Right lobe of liver (tissue), 6 donors: ENCODE measurements around the gene NAXE. TPM values are rescaled to one million over a fixed set of nuclear protein-coding genes. Genes with fewer than 3 reads are reported as not detected.

Source experiments
- ATAC-seq, 4 donors: fragments of 200-7000 bp; cut with Tn5 transposase; one replicate each; pipeline ENCODE4 v1.9.1; 2020; ENCODE audit warnings: mild to moderate bottlenecking in 4 of 4, moderate library complexity in 4 of 4
- DNase-seq, 3 donors: peaks; one replicate each; pipeline ENCODE4 v3.0.0-alpha.2; 2020
- H3K27ac ChIP-seq, 3 donors: fragments of 200-600 bp; one replicate each; pipeline ENCODE4 v1.8.0; 2022
- H3K27me3 ChIP-seq, 2 donors: fragments of 200-600 bp; one replicate each; pipeline ENCODE4 v1.8.0; 2022
- H3K36me3 ChIP-seq, 4 donors: fragments of 200-600 bp; sonication (generic) in 1 of 4; one replicate each; pipeline versions ENCODE4 v1.5.1 to v1.8.0; 2017 to 2022; ENCODE audit warnings: control low read depth in 1 of 4
- H3K4me1 ChIP-seq, 4 donors: fragments of 200-600 bp; sonication (generic) in 1 of 4; one replicate each; pipeline versions ENCODE4 v1.5.1 to v1.8.0; 2017 to 2022; ENCODE audit warnings: control low read depth in 1 of 4
- H3K4me3 ChIP-seq, 3 donors: fragments of 200-600 bp; one replicate each; pipeline ENCODE4 v1.8.0; 2022
- H3K9me3 ChIP-seq, 4 donors: fragments of 200-600 bp; sonication (generic) in 1 of 4; one replicate each; pipeline versions ENCODE4 v1.5.1 to v1.8.0; 2017 to 2022; ENCODE audit warnings: control low read depth in 1 of 4
- POLR2A ChIP-seq: fragments of 450-650 bp; IDR thresholded peaks from one replicate; pipeline ENCODE4 v1.6.1; 2017; ENCODE audit warnings: antibody characterized with exemption, mild to moderate bottlenecking
- WGBS: methylation state at CpG from one replicate; pipeline ENCODE4 v1.1.6; 2018; ENCODE audit warnings: low coverage, low lambda C conversion rate; ENCODE audit not compliant: insufficient coverage; ENCODE audit errors: missing lambda C conversion rate; 5-methylcytosine and 5-hydroxymethylcytosine counted together
- intact Hi-C, 2 donors: fragments of 100-400 bp; cut with DNase I; formaldehyde crosslinking; loops; one replicate each; pipeline versions ENCODE4 v1.11.2 to v1.14.1; 2022
- total RNA-seq, 6 experiments: library from RNA; depleted of rRNA in 2 of 6; stranded (reverse); fragments of >200 nt in 2 of 6; fragmentation: NEBNext Ultra II Directional in 3 of 6; extraction: Animal tissue kit (Norgen Biotek cat#: 25700) in 3 of 6; gene quantifications; one replicate each; pipeline versions ENCODE4 v1.1.0 to v1.2.4, GENCODE V29; 2016 to 2023
- TF ChIP-seq, protein P1 (sequence below), 4 donors: fragments of 200-600 bp in 3 of 4; fragments of 450-650 bp in 1 of 4; IDR thresholded peaks; one replicate each; pipeline versions ENCODE4 v1.5.1 to v1.8.0; 2016 to 2022; ENCODE audit warnings: antibody characterized with exemption in 4 of 4, mild to moderate bottlenecking in 2 of 4
- donor health status: DM: no; HTN: yes; CAD: no.
- donor health status: DM: no; HTN: no; CAD: no.
- donor health status: DM: no; HTN: no; CAD: no.
- donor health status: DM: no; HTN: yes; CAD: no.
- donor health status: DM: no; HTN: yes; CAD: no.

The NAXE gene
- total RNA-seq, 6 experiments from 2014 or later: 37.7 to 72.3 (median 49.4) TPM

DNA sequence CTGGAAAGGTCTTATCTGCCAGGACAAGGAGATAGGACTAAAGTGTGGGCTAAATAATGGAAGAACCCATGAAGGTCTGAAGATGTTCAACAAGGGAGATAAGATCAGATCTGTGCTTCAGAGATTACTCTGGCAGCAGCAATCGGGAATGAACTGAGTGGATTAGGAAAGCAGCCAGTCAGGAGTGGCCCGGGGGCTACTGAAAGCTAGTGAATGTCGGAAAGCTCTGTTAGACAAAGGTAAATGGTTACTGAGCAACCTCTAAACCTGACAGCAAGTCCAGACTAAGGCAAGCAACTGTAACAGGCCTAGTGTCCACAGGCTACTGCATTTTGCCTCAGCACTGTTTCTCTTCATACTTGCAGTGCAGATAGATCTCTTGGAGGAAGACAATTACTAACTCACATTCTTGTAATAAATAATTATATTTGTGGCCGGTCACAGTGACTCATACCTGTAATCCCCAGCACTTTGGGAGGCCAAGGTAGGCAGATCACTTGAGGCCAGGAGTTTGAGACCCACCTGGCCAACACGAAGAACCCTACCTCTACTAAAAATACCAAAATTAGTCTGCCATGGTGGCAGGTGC is 31.7 kb upstream of the NAXE start:
- no peaks in the 10 kb centered on the region for H3K4me1 ChIP-seq
- DNase-seq (no peak), ATAC-seq (no peak)
- TF ChIP-seq, protein P1, sequence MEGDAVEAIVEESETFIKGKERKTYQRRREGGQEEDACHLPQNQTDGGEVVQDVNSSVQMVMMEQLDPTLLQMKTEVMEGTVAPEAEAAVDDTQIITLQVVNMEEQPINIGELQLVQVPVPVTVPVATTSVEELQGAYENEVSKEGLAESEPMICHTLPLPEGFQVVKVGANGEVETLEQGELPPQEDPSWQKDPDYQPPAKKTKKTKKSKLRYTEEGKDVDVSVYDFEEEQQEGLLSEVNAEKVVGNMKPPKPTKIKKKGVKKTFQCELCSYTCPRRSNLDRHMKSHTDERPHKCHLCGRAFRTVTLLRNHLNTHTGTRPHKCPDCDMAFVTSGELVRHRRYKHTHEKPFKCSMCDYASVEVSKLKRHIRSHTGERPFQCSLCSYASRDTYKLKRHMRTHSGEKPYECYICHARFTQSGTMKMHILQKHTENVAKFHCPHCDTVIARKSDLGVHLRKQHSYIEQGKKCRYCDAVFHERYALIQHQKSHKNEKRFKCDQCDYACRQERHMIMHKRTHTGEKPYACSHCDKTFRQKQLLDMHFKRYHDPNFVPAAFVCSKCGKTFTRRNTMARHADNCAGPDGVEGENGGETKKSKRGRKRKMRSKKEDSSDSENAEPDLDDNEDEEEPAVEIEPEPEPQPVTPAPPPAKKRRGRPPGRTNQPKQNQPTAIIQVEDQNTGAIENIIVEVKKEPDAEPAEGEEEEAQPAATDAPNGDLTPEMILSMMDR (IDR thresholded peaks at IDR 0.05): no peak
- TF ChIP-seq POLR2A: no peak
- no peaks in the 10 kb centered on the region for H3K36me3 ChIP-seq
- no peaks in the 10 kb centered on the region for H3K27me3 ChIP-seq
- intact Hi-C loops: no loop called here
- no peaks in the 10 kb centered on the region for H3K9me3 ChIP-seq
- no peak overlapping the region for H3K4me3 ChIP-seq
- no peak overlapping the region for H3K27ac ChIP-seq
- WGBS: 75% methylated on average over 5 of the region's 5 CpGs

DNA sequence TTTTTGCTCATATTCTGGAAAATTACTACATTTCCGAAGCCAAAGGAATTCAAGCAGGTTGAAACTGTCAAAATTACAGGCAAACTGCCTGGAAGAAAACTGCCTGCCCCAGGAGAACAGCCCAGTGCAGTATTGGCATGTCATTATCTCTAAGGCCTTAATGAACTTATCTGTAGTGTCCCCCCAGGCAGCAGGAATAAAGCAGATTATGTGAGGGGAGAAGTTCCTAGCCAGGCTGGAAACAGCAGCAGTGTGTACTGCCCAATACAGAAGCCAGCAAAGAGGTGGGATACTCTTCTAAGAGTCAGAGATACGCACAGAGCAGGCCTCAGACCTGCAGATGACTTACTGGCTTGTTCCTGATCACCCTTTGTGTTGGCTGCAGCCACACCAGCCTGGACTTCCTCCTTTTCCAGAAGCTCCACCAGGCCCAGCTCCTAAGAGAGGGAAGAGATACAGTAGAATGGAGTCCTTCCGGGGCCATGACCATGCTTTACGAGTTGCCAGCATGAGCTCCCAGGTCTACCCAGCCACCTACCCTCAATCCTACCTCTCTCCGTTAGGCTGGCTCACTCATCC is 30.9 kb upstream of the NAXE start:
- no peak for ATAC-seq

GRCh38 chr1:156565519-156565918 is 26.1 kb upstream of the NAXE start:
- 89% methylated on average over 2 of the region's 2 CpGs for WGBS
- ATAC-seq: no peak
- no peaks in the 10 kb centered on the region for H3K36me3 ChIP-seq
- no peaks in the 10 kb centered on the region for H3K27me3 ChIP-seq
- no peak overlapping the region for H3K4me3 ChIP-seq
- DNase-seq: no peak
- TF ChIP-seq, protein P1 (IDR thresholded peaks at IDR 0.05): no peak
- no peak for TF ChIP-seq POLR2A
- intact Hi-C loops: no loop called here
- no peaks in the 10 kb centered on the region for H3K9me3 ChIP-seq
- no peaks in the 10 kb centered on the region for H3K4me1 ChIP-seq
- H3K27ac ChIP-seq: no peak overlapping the region

More for the DNA sequence above, 30.9 kb upstream of the NAXE start:
- 67% methylated on average over 3 of the region's 5 CpGs for WGBS
- intact Hi-C loops: no loop called here
- TF ChIP-seq, protein P1 (IDR thresholded peaks at IDR 0.05): no peak
- TF ChIP-seq POLR2A: no peak
- Histone ChIP-seq H3K4me1 (no peaks in the 10 kb centered on the region), H3K9me3 (no peaks in the 10 kb centered on the region), H3K27ac (no peak overlapping the region), H3K36me3 (no peaks in the 10 kb centered on the region), H3K27me3 (no peaks in the 10 kb centered on the region), H3K4me3 (no peak overlapping the region)
- DNase-seq: no peak

DNA sequence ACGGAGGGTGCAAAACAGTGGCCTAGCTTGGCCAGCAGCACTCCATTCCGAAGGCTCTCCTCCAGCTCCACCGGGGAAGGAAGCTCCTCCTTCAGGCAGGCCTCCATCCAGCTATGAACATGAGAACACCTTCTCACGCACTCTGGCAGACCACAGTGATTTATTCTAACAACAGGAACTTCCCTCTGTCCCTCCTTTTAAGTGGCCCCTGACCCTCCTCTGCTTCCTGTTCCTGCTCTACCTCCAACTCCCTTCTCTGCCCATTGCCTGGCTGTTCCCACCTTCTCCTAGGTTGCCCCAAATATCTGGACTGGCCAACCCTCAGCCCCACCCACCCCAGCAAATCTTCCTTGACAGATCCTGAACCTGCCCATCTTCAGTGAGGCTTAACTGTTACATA is 25.1 kb upstream of the NAXE start:
- intact Hi-C loops: no loop called here

More for the DNA sequence above, 25.1 kb upstream of the NAXE start:
- TF ChIP-seq, protein P1 (IDR thresholded peaks at IDR 0.05): no peak
- no peak for TF ChIP-seq POLR2A
- no peak for ATAC-seq
- Histone ChIP-seq H3K4me3 (no peak overlapping the region), H3K36me3 (no peaks in the 10 kb centered on the region), H3K27ac (no peak overlapping the region), H3K9me3 (no peaks in the 10 kb centered on the region), H3K4me1 (no peaks in the 10 kb centered on the region), H3K27me3 (no peaks in the 10 kb centered on the region)
- DNase-seq: no peak
- WGBS: 94% methylated on average over 3 of the region's 4 CpGs
